Panc1 (cell line): ENCODE measurements around the gene PTGIR. TPM values are rescaled to one million over a fixed set of nuclear protein-coding genes. Genes with fewer than 3 reads are reported as not detected.

ENCODE experiments used
- ATAC-seq: fragments of 200-7000 bp; cut with Tn5 transposase; 2 replicates; pipeline ENCODE4 v1.9.1; 2020; ENCODE audit warnings: mild to moderate bottlenecking, moderate library complexity
- BruUV-seq: library from RNA; stranded (reverse); fragments of 400-500 nt; replicated peaks from 2 replicates; lab custom pipeline; 2021; lab: Mats Ljungman, UMichigan
- CTCF ChIA-PET: fragments of 300-600 bp; sonication (Branson Sonifier 250); formaldehyde crosslinking; loops from one replicate; lab custom pipeline; 2022; ENCODE audit warnings: antibody characterized with exemption; lab: Charles Lee
- POLR2A ChIA-PET: fragments of 300-600 bp; sonication (Branson Sonifier 250); formaldehyde crosslinking; loops from one replicate; lab custom pipeline; 2022; ENCODE audit warnings: antibody characterized with exemption; lab: Charles Lee
- DNase-seq: peaks from one replicate; pipeline ENCODE4 v3.0.0-alpha.2; 2010; ENCODE audit warnings: low read depth, low spot score
- H3K27ac ChIP-seq: 2 replicates; pipeline ENCODE4 v1.5.1; 2011; ENCODE audit warnings: mild to moderate bottlenecking, low read length, inconsistent platforms
- H3K27me3 ChIP-seq: fragments of 200-500 bp; sonication (Bioruptor generic); 2 replicates; pipeline ENCODE4 v1.6.0; 2014; ENCODE audit warnings: low read length, inconsistent platforms; ENCODE audit not compliant: control insufficient read depth, insufficient read depth
- H3K36me3 ChIP-seq: fragments of 200-500 bp; sonication (Bioruptor generic); 2 replicates; pipeline ENCODE4 v1.5.1; 2014; ENCODE audit warnings: inconsistent platforms, mild to moderate bottlenecking, low read length, moderate library complexity; ENCODE audit not compliant: control insufficient read depth, insufficient read depth
- H3K4me1 ChIP-seq: 2 replicates; pipeline ENCODE4 v1.5.1; 2011; ENCODE audit warnings: inconsistent platforms, mild to moderate bottlenecking, low read length, moderate library complexity; ENCODE audit not compliant: control insufficient read depth, insufficient read depth
- H3K4me3 ChIP-seq, 2 experiments: 2 replicates each; pipeline ENCODE4 v1.5.1; 2011 to 2012; ENCODE audit warnings: low read depth in 2 of 2, low read length in 2 of 2, mild to moderate bottlenecking in 2 of 2, inconsistent platforms in 1 of 2, moderate library complexity in 1 of 2
- H3K9me3 ChIP-seq: fragments of 200-500 bp; sonication (Bioruptor generic); 2 replicates; pipeline ENCODE4 v1.5.1; 2014; ENCODE audit warnings: low read depth, mild to moderate bottlenecking, inconsistent platforms, low read length, moderate library complexity; ENCODE audit not compliant: control insufficient read depth, insufficient read depth
- CTCF ChIP-seq: fragments of 450-650 bp; IDR thresholded peaks from 2 replicates; pipeline ENCODE4 v1.5.1; 2017; ENCODE audit warnings: mild to moderate bottlenecking
- POLR2AphosphoS5 ChIP-seq: IDR thresholded peaks from 2 replicates; pipeline ENCODE4 v1.6.1; 2012; ENCODE audit warnings: mild to moderate bottlenecking, low read depth, low read length, moderate library complexity
- REST ChIP-seq, 2 experiments: IDR thresholded peaks; 2 replicates each; pipeline ENCODE4 v1.6.1; 2011 to 2012; ENCODE audit warnings: low read depth in 2 of 2, control low read depth in 1 of 2, low read length in 1 of 2, mild to moderate bottlenecking in 1 of 2, moderate library complexity in 1 of 2; ENCODE audit not compliant: insufficient read depth in 1 of 2
- SIN3A ChIP-seq: IDR thresholded peaks from 2 replicates; pipeline ENCODE4 v1.6.1; 2012; ENCODE audit warnings: low read depth, mild to moderate bottlenecking, low read length, moderate library complexity, borderline replicate concordance; ENCODE audit not compliant: insufficient read depth
- TCF7L2 ChIP-seq: IDR thresholded peaks from 2 replicates; pipeline ENCODE4 v1.6.1; 2011; ENCODE audit warnings: mild to moderate bottlenecking, low read depth, low read length, inconsistent platforms
- in situ Hi-C: cut with HindIII; loops from 2 replicates; pipeline ENCODE4 v1.10.0; 2016; ENCODE audit warnings: low sequenced_read_pairs, low pct_unique_long_range_greater_than_20kb
- intact Hi-C: fragments of 100-400 bp; cut with micrococcal nuclease; formaldehyde crosslinking; loops from one replicate; pipeline ENCODE4 v1.10.0; 2022; ENCODE audit not compliant: unreplicated experiment
- total RNA-seq: library from RNA; stranded (reverse); gene quantifications from one replicate; pipeline ENCODE4 v1.2.1, GENCODE V29; 2021; ENCODE audit not compliant: unreplicated experiment

The PTGIR gene
- total RNA-seq, 1 experiment from 2014 or later: 0.08 TPM

GRCh38 chr19:46599716-46600373 lies 25.0 kb downstream of the PTGIR start:
- CTCF ChIA-PET: interaction anchor here (0.6 kb wide), 1 partner anchor 29 kb away, joined by 3 read pairs; no protein-coding TSS in a partner anchor
- in situ Hi-C loops: no loop called here
- DNase-seq: no peak

More at GRCh38 chr19:46599716-46600373, 25.0 kb downstream of the PTGIR start:
- no TSS peak for BruUV-seq
- POLR2A ChIA-PET: no interaction called here
- ATAC-seq: no peak
- Histone ChIP-seq H3K36me3 (no peaks in the 10 kb centered on the region; the same call in 1 of the 2 replicates), H3K9me3 (peaks cover 3% of the 10 kb centered on the region; the same call in 1 of the 2 replicates), H3K27ac (peak overlapping the region; percentile 95), H3K27me3 (no peaks in the 10 kb centered on the region), H3K4me1 (peaks cover 14% of the 10 kb centered on the region), H3K4me3 (peak overlapping the region; percentile 80 to 99)
- intact Hi-C loops: no loop called here
- TF ChIP-seq TCF7L2 (no peak), CTCF (no peak), POLR2AphosphoS5 (no peak), REST (IDR thresholded peaks at IDR 0.05; ENCODE audit: insufficient read depth in 1 of 2, low read depth in 2 of 2, low read length in 1 of 2) (no peak), SIN3A (no peak)
